Measurements from ENCODE around the gene KRTAP6-1.

Gene KRTAP6-1

GRCh38 chr21:30642564-30642963, 28.8 kb upstream of the KRTAP6-1 start, which contains the start of gene KRTAP20-3:
Gene KRTAP20-3 (plus strand): TSS chr21:30642864.
- Histone ChIP-seq H3K4me1 (ENCODE audit: insufficient read depth, low read length, poor library complexity, severe bottlenecking) (no peaks in the 10 kb centered on the region), H3K36me3 (ENCODE audit: insufficient read depth, low read length) (no peaks in the 10 kb centered on the region), H3K4me2 (ENCODE audit: low read depth, low read length, poor library complexity, severe bottlenecking) (no peak within 1 kb of the TSS), H3K27me3 (ENCODE audit: insufficient read depth, low read length, poor library complexity, severe bottlenecking) (no peaks in the 10 kb centered on the region), H3K9me3 (ENCODE audit: insufficient read depth, low read depth, low read length) (no peaks in the 10 kb centered on the region), H3K9ac (ENCODE audit: low read depth, low read length, poor library complexity, severe bottlenecking) (no peak within 1 kb of the TSS), H3K4me3 (ENCODE audit: low read length, poor library complexity, severe bottlenecking) (no peak within 1 kb of the TSS), H2AFZ (ENCODE audit: low read length) (no peak within 1 kb of the TSS), H3K79me2 (ENCODE audit: insufficient read depth, low read length) (no peaks in the 10 kb centered on the region), H4K20me1 (ENCODE audit: insufficient read depth, low read length, poor library complexity, severe bottlenecking) (no peaks in the 10 kb centered on the region), H3K9me2 (replicated peaks; ENCODE audit: low read depth, low read length) (no peaks in the 10 kb centered on the region), H3F3A (ENCODE audit: low read depth) (no peaks in the 10 kb centered on the region)
- no peak for TF ChIP-seq EZH2phosphoT487 (IDR thresholded peaks at IDR 0.05; ENCODE audit: borderline replicate concordance)
- no peak for TF ChIP-seq CTCF (conservative IDR thresholded peaks at IDR 0.05; ENCODE audit: low read length)

- H3K9me2 ChIP-seq (replicated peaks; ENCODE audit: low read depth, low read length): no peaks in the 10 kb centered on the region
- no peaks in the 10 kb centered on the region for H3F3A ChIP-seq (ENCODE audit: low read depth)
- no peaks in the 10 kb centered on the region for H3K9me3 ChIP-seq (ENCODE audit: insufficient read depth, low read depth, low read length)
- TF ChIP-seq CTCF (conservative IDR thresholded peaks at IDR 0.05; ENCODE audit: low read length) (no peak), EZH2phosphoT487 (IDR thresholded peaks at IDR 0.05; ENCODE audit: borderline replicate concordance) (no peak)
- no peaks in the 10 kb centered on the region for H3K79me2 ChIP-seq (ENCODE audit: insufficient read depth, low read length)
- no peak overlapping the region for H2AFZ ChIP-seq (ENCODE audit: low read length)
- no peaks in the 10 kb centered on the region for H4K20me1 ChIP-seq (ENCODE audit: insufficient read depth, low read length, poor library complexity, severe bottlenecking)
- no peaks in the 10 kb centered on the region for H3K27me3 ChIP-seq (ENCODE audit: insufficient read depth, low read length, poor library complexity, severe bottlenecking)
- no peak overlapping the region for H3K4me2 ChIP-seq (ENCODE audit: low read depth, low read length, poor library complexity, severe bottlenecking)
- no peak overlapping the region for H3K9ac ChIP-seq (ENCODE audit: low read depth, low read length, poor library complexity, severe bottlenecking)
- no peak overlapping the region for H3K4me3 ChIP-seq (ENCODE audit: low read length, poor library complexity, severe bottlenecking)
- no peaks in the 10 kb centered on the region for H3K4me1 ChIP-seq (ENCODE audit: insufficient read depth, low read length, poor library complexity, severe bottlenecking)
- H3K36me3 ChIP-seq (ENCODE audit: insufficient read depth, low read length): no peaks in the 10 kb centered on the region
Observed at GRCh38 chr21:30638686-30639085, 25.0 kb upstream of the KRTAP6-1 start.

- Histone ChIP-seq H3K27me3 (ENCODE audit: insufficient read depth, low read length, poor library complexity, severe bottlenecking) (no peaks in the 10 kb centered on the region), H3K79me2 (ENCODE audit: insufficient read depth, low read length) (no peaks in the 10 kb centered on the region), H3K9me3 (ENCODE audit: insufficient read depth, low read depth, low read length) (no peaks in the 10 kb centered on the region), H3K4me2 (ENCODE audit: low read depth, low read length, poor library complexity, severe bottlenecking) (no peak within 1 kb of the TSS), H3K9me2 (replicated peaks; ENCODE audit: low read depth, low read length) (no peaks in the 10 kb centered on the region), H3F3A (ENCODE audit: low read depth) (no peaks in the 10 kb centered on the region), H3K4me1 (ENCODE audit: insufficient read depth, low read length, poor library complexity, severe bottlenecking) (no peaks in the 10 kb centered on the region), H4K20me1 (ENCODE audit: insufficient read depth, low read length, poor library complexity, severe bottlenecking) (no peaks in the 10 kb centered on the region), H2AFZ (ENCODE audit: low read length) (no peak within 1 kb of the TSS), H3K36me3 (ENCODE audit: insufficient read depth, low read length) (no peaks in the 10 kb centered on the region), H3K9ac (ENCODE audit: low read depth, low read length, poor library complexity, severe bottlenecking) (no peak within 1 kb of the TSS), H3K4me3 (ENCODE audit: low read length, poor library complexity, severe bottlenecking) (no peak within 1 kb of the TSS)
- TF ChIP-seq EZH2phosphoT487 (IDR thresholded peaks at IDR 0.05; ENCODE audit: borderline replicate concordance) (no peak), CTCF (conservative IDR thresholded peaks at IDR 0.05; ENCODE audit: low read length) (no peak)
Observed at GRCh38 chr21:30634906-30635305, 21.2 kb upstream of the KRTAP6-1 start, which contains the start of gene KRTAP20-2. Gene KRTAP20-2 (plus strand): TSS chr21:30635206. CDS start chr21:30635264, 58 bp downstream.

All from Loucy (cell line).